WI38 (cell line): ENCODE measurements around the gene ZNF224.

ENCODE experiments used
- H3K4me3 ChIP-seq: 2 replicates; pipeline ENCODE4 v1.5.1; 2011; ENCODE audit warnings: low read depth, mild to moderate bottlenecking, control low read depth, low read length
- CTCF ChIP-seq: IDR thresholded peaks from 2 replicates; pipeline ENCODE4 v1.5.1; 2012; ENCODE audit warnings: low read depth, mild to moderate bottlenecking, control low read depth, low read length

ZNF224 gene

GRCh38 chr19:44093931-44094765 is at the start of gene ZNF224:
Gene ZNF224 (plus strand): TSS chr19:44094361. CDS start chr19:44097874, 3,513 bp downstream.
- TF ChIP-seq CTCF: no peak
- H3K4me3 ChIP-seq: peak within 1 kb of the TSS; percentile 96

GRCh38 chr19:44050740-44051649 is 43.2 kb upstream of the ZNF224 start:
- TF ChIP-seq CTCF: no peak
- H3K4me3 ChIP-seq: peak overlapping the region; percentile 91

- no peak for TF ChIP-seq CTCF
- H3K4me3 ChIP-seq: peak within 1 kb of the TSS; percentile 91
Measured at GRCh38 chr19:44051650-44052402, 42.3 kb upstream of the ZNF224 start, which contains the start of gene ZNF223. Gene ZNF223 (plus strand): TSS chr19:44052036. CDS start chr19:44055177, 3,141 bp downstream.

- H3K4me3 ChIP-seq: no peak overlapping the region
- TF ChIP-seq CTCF: no peak
Measured at GRCh38 chr19:44055870-44056269, 38.3 kb upstream of the ZNF224 start.

- no peak for TF ChIP-seq CTCF
- H3K4me3 ChIP-seq: no peak overlapping the region
Measured at GRCh38 chr19:44059229-44059628, 34.9 kb upstream of the ZNF224 start.

GRCh38 chr19:44061038-44061437 is 33.1 kb upstream of the ZNF224 start:
- no peak overlapping the region for H3K4me3 ChIP-seq
- TF ChIP-seq CTCF: no peak
